GM12891 (cell line): ENCODE results near the gene CATSPERD.
"Not testable (repeated sequence)": the region's sequence is repeated elsewhere in the genome, so short reads cannot be mapped to it uniquely, and the experiment has no call there.

Experiments used
- DNase-seq: peaks from one replicate; pipeline ENCODE4 v3.0.0; 2011; ENCODE audit warnings: low spot score; ENCODE audit not compliant: insufficient read length
- FAIRE-seq: peaks from 2 replicates; lab custom pipeline; 2011; peaks lifted over from hg19 to GRCh38; lab: Jason Lieb, UNC
- PAX5 ChIP-seq: IDR thresholded peaks from 2 replicates; pipeline ENCODE4 v1.6.1; 2011; ENCODE audit warnings: low read length, moderate library complexity, mild to moderate bottlenecking; ENCODE audit not compliant: insufficient read depth, severe bottlenecking
- POLR2A ChIP-seq: IDR thresholded peaks from 2 replicates; pipeline ENCODE4 v1.6.1; 2011; ENCODE audit warnings: low read depth, low read length, control low read depth
- POLR2AphosphoS5 ChIP-seq: IDR thresholded peaks from 2 replicates; pipeline ENCODE4 v1.6.1; 2011; ENCODE audit warnings: low read depth, low read length, control low read depth
- POU2F2 ChIP-seq: IDR thresholded peaks from 2 replicates; pipeline ENCODE4 v1.6.1; 2011; ENCODE audit warnings: low read depth, mild to moderate bottlenecking, control low read depth, low read length, moderate library complexity
- SPI1 ChIP-seq: IDR thresholded peaks from 2 replicates; pipeline ENCODE4 v1.6.1; 2011; ENCODE audit warnings: low read depth, low read length, control low read depth
- TAF1 ChIP-seq: IDR thresholded peaks from 2 replicates; pipeline ENCODE4 v1.6.1; 2011; ENCODE audit warnings: low read depth, low read length, control low read depth

Gene CATSPERD

DNA sequence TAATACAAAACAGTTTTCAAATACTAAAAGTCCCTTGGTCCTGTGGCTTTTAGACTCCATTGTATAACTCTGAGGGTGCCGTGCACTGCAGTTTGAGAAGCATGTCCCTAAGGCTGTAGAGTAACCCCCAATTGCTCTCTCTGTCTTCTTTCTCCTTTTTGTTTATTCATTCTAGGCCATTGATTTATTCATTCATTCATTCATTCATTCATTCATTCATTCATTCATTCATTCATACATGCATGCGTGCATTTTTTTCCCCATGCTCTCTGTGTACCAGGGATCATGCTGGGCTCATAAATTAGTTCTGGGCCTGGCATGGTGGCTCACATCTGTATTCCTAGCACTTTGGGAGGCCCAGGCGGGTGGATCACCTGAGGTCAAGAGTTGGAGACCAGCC is 44.8 kb downstream of the CATSPERD start:
- no peak for TF ChIP-seq TAF1
- no peak for TF ChIP-seq PAX5
- TF ChIP-seq POLR2AphosphoS5 = no peak
- TF ChIP-seq SPI1 = no peak
- FAIRE-seq (no peak), DNase-seq (no peak)

- DNase-seq (no peak), FAIRE-seq (no peak)
- TF ChIP-seq PAX5 = no peak
- no peak for TF ChIP-seq SPI1
- TF ChIP-seq POLR2AphosphoS5 = no peak
- no peak for TF ChIP-seq POLR2A
- TF ChIP-seq TAF1 = no peak
- no peak for TF ChIP-seq POU2F2
These were observed 47.5 kb downstream of the CATSPERD start for GRCh38 chr19:5767949-5768348.

DNA sequence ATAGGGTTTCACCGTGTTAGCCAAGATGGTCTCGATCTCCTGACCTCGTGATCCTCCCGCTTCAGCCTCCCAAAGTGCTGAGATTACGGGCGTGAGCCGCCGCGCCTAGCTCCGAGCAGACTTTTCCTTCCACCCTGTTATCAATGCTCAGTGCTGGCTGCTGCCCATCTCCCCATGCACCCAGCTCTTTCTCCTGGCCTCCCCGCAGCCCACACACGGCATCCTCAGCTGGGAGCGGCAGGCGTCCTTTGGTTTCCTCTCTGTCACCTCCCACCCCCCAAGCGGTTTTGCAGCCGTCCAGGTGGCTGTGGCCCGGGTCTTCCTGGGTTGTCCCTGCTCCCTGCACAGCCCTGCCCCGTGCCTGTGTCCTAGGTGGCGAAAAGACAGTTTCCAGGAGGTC is 52.0 kb downstream of the CATSPERD start:
- TF ChIP-seq TAF1 (no peak), POLR2AphosphoS5 (no peak), SPI1 (no peak), POLR2A (no peak), POU2F2 (no peak)
- FAIRE-seq (no peak), DNase-seq (no peak)

DNA sequence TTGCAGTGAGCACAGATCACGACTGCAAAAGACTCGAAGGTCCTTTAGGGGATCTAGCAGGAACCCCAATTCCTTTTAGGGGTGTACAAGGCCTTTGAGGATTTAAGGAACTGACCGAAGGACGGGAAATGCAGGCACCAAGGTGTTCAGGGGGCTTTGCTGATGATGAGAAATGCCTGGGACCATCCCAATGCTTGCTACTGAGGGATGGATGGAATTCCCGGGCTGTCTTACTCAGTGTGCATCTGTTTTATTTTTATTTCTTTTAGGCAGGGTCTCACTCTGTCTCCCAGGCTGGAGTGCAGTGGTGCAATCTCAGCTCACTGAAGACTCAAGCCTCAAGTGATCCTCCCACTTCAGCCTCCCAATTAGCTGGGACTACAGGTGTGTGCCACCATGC is 52.8 kb downstream of the CATSPERD start:
- TF ChIP-seq TAF1 = no peak
- no peak for TF ChIP-seq POLR2AphosphoS5
- TF ChIP-seq SPI1 = no peak
- TF ChIP-seq PAX5 = no peak
- TF ChIP-seq POU2F2 = no peak
- TF ChIP-seq POLR2A = no peak
- no peak for FAIRE-seq
- no peak for DNase-seq

DNA sequence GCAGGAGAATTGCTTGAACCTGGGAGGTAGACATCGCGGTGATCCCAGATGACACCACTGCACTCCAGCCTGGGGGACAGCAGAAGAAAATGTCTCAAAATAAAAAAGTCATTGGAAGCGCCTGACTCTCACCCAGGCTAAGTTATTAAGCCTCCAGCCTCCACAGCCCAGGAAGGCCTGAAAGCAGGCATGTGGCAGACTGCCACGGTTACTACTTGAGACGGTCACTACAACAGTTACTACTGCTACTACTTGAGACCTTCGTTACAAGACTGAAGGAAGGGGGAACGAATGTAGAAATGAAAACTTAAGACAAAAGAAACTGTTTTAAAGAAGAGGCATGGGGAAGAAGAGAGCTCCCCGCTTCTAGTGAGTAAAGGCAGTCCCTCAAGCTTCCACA is 54.5 kb downstream of the CATSPERD start:
- FAIRE-seq = no peak

DNA sequence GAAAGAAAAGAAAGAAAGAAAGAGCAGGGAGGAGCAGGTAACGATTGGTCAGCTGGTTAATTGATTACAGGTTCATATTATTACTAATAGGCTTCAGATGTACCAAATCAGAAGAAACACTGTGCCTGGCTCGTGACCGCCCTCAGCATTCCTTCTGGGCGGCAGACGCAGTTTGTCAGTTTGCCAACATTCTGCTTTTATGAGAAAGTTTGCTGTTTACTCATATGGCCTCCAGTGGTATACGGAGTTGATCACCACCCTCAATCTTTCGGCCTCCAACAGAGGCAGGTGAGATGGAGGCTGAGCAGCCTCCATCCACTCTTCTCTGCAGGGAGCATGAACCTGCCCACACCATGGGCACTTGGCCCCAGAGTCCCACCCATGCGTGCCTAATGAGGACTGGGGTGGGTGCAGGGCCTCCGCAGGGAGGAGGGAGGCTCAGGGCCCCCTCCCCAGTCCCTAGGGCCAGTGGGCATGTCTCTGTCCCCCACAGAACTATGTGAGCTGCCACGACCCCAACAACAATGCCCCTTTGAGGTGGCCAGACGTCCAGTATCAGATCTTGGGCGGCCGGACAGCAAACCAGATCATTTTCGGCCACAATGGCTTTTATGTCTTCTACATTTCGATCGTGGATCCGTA is 55.4 kb downstream of the CATSPERD start:
- DNase-seq = no peak
- TF ChIP-seq SPI1 (no peak), POLR2A (no peak), TAF1 (no peak), PAX5 (no peak), POLR2AphosphoS5 (no peak), POU2F2 (no peak)
- FAIRE-seq = no peak

More for the DNA sequence above, 54.5 kb downstream of the CATSPERD start:
- TF ChIP-seq PAX5 (no peak), POLR2A (no peak), SPI1 (no peak), POLR2AphosphoS5 (no peak), TAF1 (no peak), POU2F2 (no peak)
- no peak for DNase-seq

DNA sequence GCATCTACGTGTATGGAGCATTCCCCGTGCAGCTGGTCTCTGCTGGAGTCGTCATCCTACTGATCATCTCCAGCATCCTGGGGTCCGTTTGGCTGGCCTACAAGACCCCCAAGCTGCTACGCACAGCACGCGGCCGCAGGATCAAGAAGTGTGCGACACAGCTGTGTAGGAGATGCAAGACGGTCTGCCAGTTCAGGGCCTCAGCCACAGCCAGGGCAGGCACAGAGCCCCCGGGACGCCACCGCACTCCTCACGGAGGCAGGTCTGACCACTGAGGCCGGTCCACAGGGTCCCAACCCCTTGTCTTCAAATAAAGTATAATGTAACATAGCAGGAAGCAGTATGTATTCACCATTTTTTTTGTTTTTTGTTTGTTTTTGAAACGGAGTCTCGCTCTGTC is 58.0 kb downstream of the CATSPERD start:
- no peak for DNase-seq
- no peak for TF ChIP-seq PAX5
- TF ChIP-seq SPI1 = no peak
- TF ChIP-seq POLR2A = no peak
- no peak for TF ChIP-seq POU2F2
- TF ChIP-seq TAF1 = no peak
- no peak for TF ChIP-seq POLR2AphosphoS5
- no peak for FAIRE-seq

DNA sequence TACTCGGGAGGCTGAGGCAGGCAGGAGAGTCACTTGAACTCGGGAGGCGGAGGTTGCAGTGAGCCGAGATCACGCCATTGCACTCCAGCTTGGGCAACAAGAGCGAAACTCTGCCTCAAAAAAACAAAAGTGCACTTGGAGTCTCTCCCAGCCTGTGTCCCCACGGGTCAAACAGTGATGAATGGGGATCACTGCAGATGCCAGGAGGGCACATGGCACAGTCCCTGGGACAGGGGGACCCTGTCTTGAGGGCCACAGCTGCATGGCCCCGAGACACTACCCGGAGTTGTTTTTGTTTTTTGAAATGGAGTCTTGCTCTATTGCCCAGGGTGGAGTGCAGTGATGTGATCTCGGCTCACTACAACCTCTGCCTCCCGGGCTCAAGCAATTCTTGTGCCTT is 60.5 kb downstream of the CATSPERD start:
- FAIRE-seq, DNase-seq: not testable (repeated sequence)

GRCh38 chr19:5782322-5782721 is 61.9 kb downstream of the CATSPERD start:
- FAIRE-seq = no peak
- no peak for DNase-seq
- TF ChIP-seq POLR2AphosphoS5 (no peak), TAF1 (no peak), POLR2A (no peak), PAX5 (no peak), SPI1 (no peak), POU2F2 (no peak)

GRCh38 chr19:5782945-5783919 is 62.8 kb downstream of the CATSPERD start:
- no peak for TF ChIP-seq POLR2AphosphoS5
- TF ChIP-seq SPI1 = no peak
- no peak for TF ChIP-seq POLR2A
- TF ChIP-seq TAF1 = no peak
- TF ChIP-seq PAX5 = no peak
- TF ChIP-seq POU2F2 = no peak
- DNase-seq = no peak
- FAIRE-seq = no peak
